ENCODE measurements around the gene CCDC38. TPM values are rescaled to one million over a fixed set of nuclear protein-coding genes. Genes with fewer than 3 reads are reported as not detected.

The CCDC38 gene
- total RNA-seq, 4 donors from 2014 or later: not detected

DNA sequence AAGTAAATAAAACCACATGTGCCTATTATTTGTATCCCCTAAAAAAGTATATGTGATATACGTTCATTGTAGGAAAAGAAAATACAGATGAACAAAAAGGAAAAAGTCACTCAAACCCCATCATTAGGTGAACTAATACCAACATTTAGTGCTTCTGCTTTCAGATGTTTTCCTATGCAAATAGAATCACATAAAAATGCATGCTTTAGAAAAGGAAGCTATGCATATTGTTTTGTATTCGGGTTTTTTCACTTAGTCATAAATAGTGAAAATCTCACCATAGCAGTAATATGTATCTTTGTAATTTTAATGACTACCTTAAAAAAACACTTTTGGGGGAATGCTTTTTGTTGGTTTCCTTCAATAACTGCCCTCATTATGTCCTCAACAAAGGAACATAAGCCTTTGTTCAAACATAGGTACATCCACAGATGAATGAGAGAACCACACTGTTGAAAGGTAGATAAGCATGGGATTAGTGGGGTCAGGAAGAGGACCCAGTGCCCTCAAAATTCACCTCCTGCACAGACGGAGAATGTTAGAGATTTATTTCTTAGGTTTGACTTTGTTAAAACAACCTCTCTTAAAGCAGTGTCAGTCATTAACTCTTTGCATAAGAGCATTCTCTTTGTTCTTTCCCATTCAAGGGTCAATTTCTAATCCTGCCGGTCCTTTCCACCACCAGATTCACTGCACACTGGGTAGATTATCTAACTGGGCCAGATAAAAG, 7.2 kb upstream of the CCDC38 start:
- TF ChIP-seq, protein P1, sequence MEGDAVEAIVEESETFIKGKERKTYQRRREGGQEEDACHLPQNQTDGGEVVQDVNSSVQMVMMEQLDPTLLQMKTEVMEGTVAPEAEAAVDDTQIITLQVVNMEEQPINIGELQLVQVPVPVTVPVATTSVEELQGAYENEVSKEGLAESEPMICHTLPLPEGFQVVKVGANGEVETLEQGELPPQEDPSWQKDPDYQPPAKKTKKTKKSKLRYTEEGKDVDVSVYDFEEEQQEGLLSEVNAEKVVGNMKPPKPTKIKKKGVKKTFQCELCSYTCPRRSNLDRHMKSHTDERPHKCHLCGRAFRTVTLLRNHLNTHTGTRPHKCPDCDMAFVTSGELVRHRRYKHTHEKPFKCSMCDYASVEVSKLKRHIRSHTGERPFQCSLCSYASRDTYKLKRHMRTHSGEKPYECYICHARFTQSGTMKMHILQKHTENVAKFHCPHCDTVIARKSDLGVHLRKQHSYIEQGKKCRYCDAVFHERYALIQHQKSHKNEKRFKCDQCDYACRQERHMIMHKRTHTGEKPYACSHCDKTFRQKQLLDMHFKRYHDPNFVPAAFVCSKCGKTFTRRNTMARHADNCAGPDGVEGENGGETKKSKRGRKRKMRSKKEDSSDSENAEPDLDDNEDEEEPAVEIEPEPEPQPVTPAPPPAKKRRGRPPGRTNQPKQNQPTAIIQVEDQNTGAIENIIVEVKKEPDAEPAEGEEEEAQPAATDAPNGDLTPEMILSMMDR (IDR thresholded peaks at IDR 0.05): no peak
- no peak for ATAC-seq (ENCODE audit: low FRiP score)
- DNase-seq (ENCODE audit: low spot score): no peak

DNA sequence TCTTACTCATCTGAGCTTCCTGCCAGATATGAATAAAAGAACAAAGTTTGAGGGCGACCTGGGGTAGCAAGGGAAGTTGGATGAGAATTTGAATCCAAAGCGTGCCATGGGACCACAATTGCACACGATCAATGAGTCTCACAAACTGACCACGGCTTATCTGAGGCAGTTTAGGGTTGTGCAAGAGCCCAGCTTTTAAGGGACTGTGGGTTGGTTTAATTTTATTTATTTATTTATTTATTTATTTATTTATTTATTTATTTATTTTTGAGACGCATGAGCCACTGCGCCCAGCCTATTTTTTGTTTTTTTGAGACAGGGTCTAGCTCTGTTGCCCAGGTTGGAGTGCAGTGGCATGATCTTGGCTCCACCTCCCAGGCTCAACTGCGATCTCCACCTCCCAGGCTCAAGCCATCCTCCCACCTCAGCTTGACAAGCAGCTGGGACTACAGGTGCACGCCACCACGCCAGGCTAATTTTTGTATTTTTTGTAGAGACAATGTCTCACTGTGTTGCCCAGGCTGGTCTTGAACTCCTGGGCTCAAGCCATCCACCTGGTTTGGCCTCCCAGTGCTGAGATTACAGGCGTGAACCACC, 1.8 kb upstream of the CCDC38 start:
- TF ChIP-seq, protein P1 (IDR thresholded peaks at IDR 0.05): no peak
- no peak for DNase-seq (ENCODE audit: low spot score)
- ATAC-seq (ENCODE audit: low FRiP score): no peak

DNA sequence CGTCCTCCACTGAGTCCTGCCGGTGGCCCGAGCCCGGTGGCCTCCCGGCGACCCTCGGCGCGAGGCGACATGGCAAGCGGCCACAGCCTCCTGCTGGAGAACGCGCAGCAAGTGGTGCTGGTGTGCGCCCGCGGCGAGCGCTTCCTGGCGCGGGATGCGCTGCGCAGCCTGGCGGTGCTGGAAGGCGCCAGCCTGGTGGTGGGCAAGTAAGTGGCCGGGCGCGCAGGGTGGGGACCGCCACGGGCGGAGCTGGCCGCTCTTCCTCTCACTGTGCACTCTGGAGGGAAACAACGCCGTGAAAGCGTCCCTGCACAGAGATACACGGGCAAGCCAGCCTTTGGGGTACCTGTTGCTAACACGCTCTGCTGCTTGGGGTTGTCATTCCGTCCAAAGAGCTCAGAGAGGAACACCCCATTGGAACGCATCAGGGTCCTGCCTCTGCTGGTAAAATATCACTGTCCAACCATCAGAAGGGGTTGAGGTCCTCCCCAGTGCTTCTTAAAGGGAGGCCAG, 972 bp upstream of the CCDC38 start, which contains the start of gene AMDHD1:
AMDHD1 (plus strand) TSS at position 2 of the 513 bp plus-strand sequence; CDS start at position 70, 68 bp downstream.
- ATAC-seq (ENCODE audit: low FRiP score) (peak; percentile 75), DNase-seq (ENCODE audit: low spot score) (no peak)
- TF ChIP-seq, protein P1 (IDR thresholded peaks at IDR 0.05): no peak

DNA sequence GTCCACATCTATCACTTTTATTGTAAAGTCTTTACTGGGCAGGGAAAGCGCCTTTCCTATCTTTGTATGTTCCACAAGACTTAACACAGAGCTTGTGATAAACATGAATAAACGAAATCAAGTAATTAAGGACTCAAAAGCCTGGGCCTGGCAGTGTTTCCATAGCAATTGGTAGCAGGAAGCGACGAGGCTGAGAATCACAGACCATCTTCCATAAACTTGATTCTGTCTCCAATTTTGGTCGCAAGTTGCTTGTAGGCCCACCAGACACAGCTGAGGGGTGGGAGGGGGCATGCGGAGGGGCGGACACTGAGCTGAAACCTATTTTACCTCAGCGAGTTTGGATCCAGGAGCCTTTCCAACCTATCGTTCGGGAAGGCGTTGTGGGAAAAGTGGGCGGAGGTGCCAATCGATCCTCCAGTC, 302 bp downstream of the CCDC38 start:
- DNase-seq (ENCODE audit: low spot score) (no peak), ATAC-seq (ENCODE audit: low FRiP score) (no peak)
- TF ChIP-seq, protein P1 (IDR thresholded peaks at IDR 0.05): no peak

DNA sequence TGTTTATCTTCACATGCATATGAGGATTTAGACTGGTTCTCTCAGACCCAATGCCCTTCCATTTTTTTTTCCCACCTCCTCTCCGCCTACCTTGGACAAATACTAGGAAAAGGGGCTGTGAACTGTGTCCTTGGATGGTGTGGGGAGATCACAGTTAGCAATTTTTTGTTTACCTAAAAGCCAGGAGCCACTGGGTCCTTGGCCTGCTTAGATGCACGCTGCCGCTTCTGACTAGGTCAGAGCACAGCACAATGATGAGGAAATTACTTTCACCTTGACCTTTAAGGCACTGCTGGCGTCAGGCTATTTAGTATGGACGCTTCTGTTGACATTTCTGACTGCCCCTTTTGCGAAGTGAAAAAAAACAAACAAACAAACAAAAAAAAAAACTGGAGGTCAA, 1.9 kb downstream of the CCDC38 start:
- DNase-seq (ENCODE audit: low spot score): no peak
- TF ChIP-seq, protein P1 (IDR thresholded peaks at IDR 0.05): no peak
- no peak for ATAC-seq (ENCODE audit: low FRiP score)

DNA sequence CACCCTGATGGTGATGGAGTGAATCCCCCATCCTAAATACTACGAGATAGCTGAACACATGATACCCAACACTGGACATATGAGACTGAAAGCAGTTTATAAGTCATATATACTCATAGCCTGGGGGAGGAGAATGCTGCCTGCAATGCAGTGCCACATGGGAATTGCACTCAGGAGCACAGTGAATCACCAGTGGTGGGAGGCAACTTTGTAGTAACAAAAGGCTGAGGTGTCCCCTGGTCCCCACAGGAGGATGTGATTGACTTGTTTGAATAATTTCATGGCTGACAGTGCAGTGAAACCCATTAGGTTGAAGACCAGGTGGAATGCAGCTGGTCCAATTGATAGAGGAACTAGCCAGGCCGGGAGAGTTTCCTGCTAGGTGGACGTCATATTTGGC, 20.2 kb downstream of the CCDC38 start:
- ATAC-seq (ENCODE audit: low FRiP score) (no peak), DNase-seq (ENCODE audit: low spot score) (no peak)
- TF ChIP-seq, protein P1 (IDR thresholded peaks at IDR 0.05): no peak

Data from omental fat pad (tissue), 4 donors.